ENCODE results near the gene PSEN2. TPM values are rescaled to one million over a fixed set of nuclear protein-coding genes. Genes with fewer than 3 reads are reported as not detected.

The PSEN2 gene
- total RNA-seq, 2 experiments from 2014 or later = 0.48 to 1.7 TPM

DNA sequence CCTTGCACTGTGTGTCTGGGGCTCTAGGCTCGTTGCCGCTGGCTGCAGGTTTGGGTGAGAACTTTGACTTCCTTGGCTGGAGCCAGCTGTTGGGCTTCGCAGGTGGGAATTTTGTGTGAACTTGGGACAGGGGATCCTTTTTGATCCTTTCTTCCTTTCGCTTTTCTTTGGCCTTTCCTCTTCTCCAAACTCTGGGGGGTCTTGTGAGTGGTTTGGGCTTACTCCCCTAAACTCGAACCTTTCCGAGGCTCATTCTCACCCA lies 70.3 kb downstream of the PSEN2 start:
- ChIA-PET CTCF (ENCODE audit: unreplicated experiment) (no interaction called here), POLR2A (interaction anchor here (0.9 kb wide), 1 partner anchor 58 kb away, joined by 7 read pairs; no protein-coding TSS in a partner anchor)
- Histone ChIP-seq H3K4me3 (ENCODE audit: low read depth, low read length, poor library complexity, severe bottlenecking) (peak overlapping the region; percentile 83), H2AFZ (ENCODE audit: low read length) (peak overlapping the region; percentile 74; the same call in 1 of the 2 replicates), H3K9me3 (ENCODE audit: low read length) (0 out of 2 replicates have a peak, but pooled peaks cover 2% of the 10 kb centered on the region), H3K9me2 (ENCODE audit: insufficient read depth, low read length) (no peaks in the 10 kb centered on the region), H3K36me3 (ENCODE audit: insufficient read depth, low read length) (no peaks in the 10 kb centered on the region), H3K4me1 (ENCODE audit: insufficient read depth, low read length, poor library complexity, severe bottlenecking) (peaks cover 26% of the 10 kb centered on the region), H4K20me1 (ENCODE audit: insufficient read depth, low read length) (no peaks in the 10 kb centered on the region), H3K27ac (ENCODE audit: low read depth, low read length, poor library complexity, severe bottlenecking) (no peak overlapping the region), H3K4me2 (ENCODE audit: low read length) (peak overlapping the region; percentile 95), H3K79me2 (ENCODE audit: insufficient read depth, low read depth, low read length) (no peaks in the 10 kb centered on the region)
- no peak for TF ChIP-seq EZH2phosphoT487 (IDR thresholded peaks at IDR 0.05; ENCODE audit: borderline replicate concordance, low read depth, low read length)
- TF ChIP-seq, protein P1, sequence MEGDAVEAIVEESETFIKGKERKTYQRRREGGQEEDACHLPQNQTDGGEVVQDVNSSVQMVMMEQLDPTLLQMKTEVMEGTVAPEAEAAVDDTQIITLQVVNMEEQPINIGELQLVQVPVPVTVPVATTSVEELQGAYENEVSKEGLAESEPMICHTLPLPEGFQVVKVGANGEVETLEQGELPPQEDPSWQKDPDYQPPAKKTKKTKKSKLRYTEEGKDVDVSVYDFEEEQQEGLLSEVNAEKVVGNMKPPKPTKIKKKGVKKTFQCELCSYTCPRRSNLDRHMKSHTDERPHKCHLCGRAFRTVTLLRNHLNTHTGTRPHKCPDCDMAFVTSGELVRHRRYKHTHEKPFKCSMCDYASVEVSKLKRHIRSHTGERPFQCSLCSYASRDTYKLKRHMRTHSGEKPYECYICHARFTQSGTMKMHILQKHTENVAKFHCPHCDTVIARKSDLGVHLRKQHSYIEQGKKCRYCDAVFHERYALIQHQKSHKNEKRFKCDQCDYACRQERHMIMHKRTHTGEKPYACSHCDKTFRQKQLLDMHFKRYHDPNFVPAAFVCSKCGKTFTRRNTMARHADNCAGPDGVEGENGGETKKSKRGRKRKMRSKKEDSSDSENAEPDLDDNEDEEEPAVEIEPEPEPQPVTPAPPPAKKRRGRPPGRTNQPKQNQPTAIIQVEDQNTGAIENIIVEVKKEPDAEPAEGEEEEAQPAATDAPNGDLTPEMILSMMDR (conservative IDR thresholded peaks at IDR 0.05; ENCODE audit: low read length) = no peak
- DNase-seq (ENCODE audit: low spot score) = no peak
- intact Hi-C loops (cut with micrococcal nuclease; ENCODE audit: unreplicated experiment) = loop anchor here (5.0 kb wide), 1 partner anchor 308 kb away; no protein-coding TSS in a partner anchor
- no TSS peak for BruUV-seq (replicated peaks)

DNA sequence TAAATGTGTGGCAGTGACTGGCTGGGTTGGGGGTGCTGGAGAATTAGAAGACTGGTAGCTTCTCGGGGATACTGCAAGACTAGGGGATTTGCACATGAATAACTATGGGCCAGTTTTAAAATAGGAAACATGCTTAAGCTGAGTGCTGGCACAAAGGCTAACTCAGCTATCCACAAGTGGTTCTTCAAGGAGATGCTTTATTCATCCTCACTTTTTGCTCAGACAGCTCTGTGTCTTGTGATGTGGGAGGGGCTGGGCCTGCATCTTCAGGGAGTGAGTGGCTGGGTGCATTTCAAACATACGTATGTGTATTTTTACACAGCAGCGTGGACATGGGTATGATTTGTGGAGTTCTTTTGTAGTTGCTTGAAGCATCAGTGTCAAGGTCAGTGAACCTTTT lies 72.0 kb downstream of the PSEN2 start:
- TF ChIP-seq, protein P1 (conservative IDR thresholded peaks at IDR 0.05; ENCODE audit: low read length) = no peak
- no peak for TF ChIP-seq EZH2phosphoT487 (IDR thresholded peaks at IDR 0.05; ENCODE audit: borderline replicate concordance, low read depth, low read length)
- peaks cover 26% of the 10 kb centered on the region for H3K4me1 ChIP-seq (ENCODE audit: insufficient read depth, low read length, poor library complexity, severe bottlenecking)
- H3K36me3 ChIP-seq (ENCODE audit: insufficient read depth, low read length) = no peaks in the 10 kb centered on the region
- H3K4me2 ChIP-seq (ENCODE audit: low read length) = no peak overlapping the region
- H4K20me1 ChIP-seq (ENCODE audit: insufficient read depth, low read length) = no peaks in the 10 kb centered on the region; the same call in 1 of the 2 replicates
- no peak for DNase-seq (ENCODE audit: low spot score)
- no peaks in the 10 kb centered on the region for H3K9me2 ChIP-seq (ENCODE audit: insufficient read depth, low read length)
- H3K79me2 ChIP-seq (ENCODE audit: insufficient read depth, low read depth, low read length) = no peaks in the 10 kb centered on the region
- POLR2A ChIA-PET = interaction anchor here (1.8 kb wide), 1 partner anchor 9 kb away, joined by 5 read pairs; no protein-coding TSS in a partner anchor
- no peaks in the 10 kb centered on the region for H3K9me3 ChIP-seq (ENCODE audit: low read length)
- CTCF ChIA-PET (ENCODE audit: unreplicated experiment) = no interaction called here
- intact Hi-C loops (cut with micrococcal nuclease; ENCODE audit: unreplicated experiment) = loop anchor here (5.0 kb wide), 1 partner anchor 310 kb away; no protein-coding TSS in a partner anchor
- H3K4me3 ChIP-seq (ENCODE audit: low read depth, low read length, poor library complexity, severe bottlenecking) = no peak overlapping the region
- no TSS peak for BruUV-seq (replicated peaks)
- H2AFZ ChIP-seq (ENCODE audit: low read length) = no peak overlapping the region
- H3K27ac ChIP-seq (ENCODE audit: low read depth, low read length, poor library complexity, severe bottlenecking) = no peak overlapping the region

DNA sequence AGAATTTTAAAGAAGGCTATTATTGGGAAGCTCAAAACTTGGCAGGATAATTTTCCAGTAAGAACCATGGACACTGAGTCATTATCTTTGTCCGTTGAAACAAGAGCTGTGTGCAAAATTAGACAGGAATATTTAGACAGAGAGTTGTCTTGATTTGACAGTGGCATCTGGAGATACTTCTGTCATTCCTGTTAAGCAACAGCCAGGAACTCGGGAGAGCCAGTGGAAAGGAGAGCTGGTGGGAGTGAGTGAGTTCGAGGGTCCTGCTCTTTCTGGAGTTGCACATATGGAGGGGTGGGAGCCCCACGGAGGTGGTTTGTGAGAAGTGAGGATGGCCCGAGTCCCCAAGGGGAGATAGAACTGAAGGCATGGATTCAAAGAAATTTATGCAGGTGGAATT lies 72.7 kb downstream of the PSEN2 start:
- POLR2A ChIA-PET = interaction anchor here (1.8 kb wide), 1 partner anchor 8 kb away, joined by 5 read pairs; no protein-coding TSS in a partner anchor
- H3K9me3 ChIP-seq (ENCODE audit: low read length) = no peaks in the 10 kb centered on the region
- DNase-seq (ENCODE audit: low spot score) = no peak
- BruUV-seq (replicated peaks) = no TSS peak
- H2AFZ ChIP-seq (ENCODE audit: low read length) = no peak overlapping the region
- H3K4me2 ChIP-seq (ENCODE audit: low read length) = no peak overlapping the region
- TF ChIP-seq EZH2phosphoT487 (IDR thresholded peaks at IDR 0.05; ENCODE audit: borderline replicate concordance, low read depth, low read length) = no peak
- TF ChIP-seq, protein P1 (conservative IDR thresholded peaks at IDR 0.05; ENCODE audit: low read length) = no peak
- peaks cover 24% of the 10 kb centered on the region for H3K4me1 ChIP-seq (ENCODE audit: insufficient read depth, low read length, poor library complexity, severe bottlenecking)
- no peak overlapping the region for H3K27ac ChIP-seq (ENCODE audit: low read depth, low read length, poor library complexity, severe bottlenecking)
- H3K36me3 ChIP-seq (ENCODE audit: insufficient read depth, low read length) = no peaks in the 10 kb centered on the region
- H3K79me2 ChIP-seq (ENCODE audit: insufficient read depth, low read depth, low read length) = no peaks in the 10 kb centered on the region
- H4K20me1 ChIP-seq (ENCODE audit: insufficient read depth, low read length) = no peaks in the 10 kb centered on the region; the same call in 1 of the 2 replicates
- H3K4me3 ChIP-seq (ENCODE audit: low read depth, low read length, poor library complexity, severe bottlenecking) = no peak overlapping the region
- intact Hi-C loops (cut with micrococcal nuclease; ENCODE audit: unreplicated experiment) = loop anchor here (5.0 kb wide), 1 partner anchor 311 kb away; no protein-coding TSS in a partner anchor
- CTCF ChIA-PET (ENCODE audit: unreplicated experiment) = no interaction called here
- H3K9me2 ChIP-seq (ENCODE audit: insufficient read depth, low read length) = no peaks in the 10 kb centered on the region
